Neural cell (in vitro differentiated cells): Measurements from ENCODE around the gene C1orf210.

Source experiments
- EP300 ChIP-seq: fragments of 450-650 bp; conservative IDR thresholded peaks from 2 replicates; pipeline ENCODE4 v1.6.1; 2014; ENCODE audit warnings: antibody characterized with exemption, mild to moderate bottlenecking, moderate library complexity; ENCODE audit not compliant: poor library complexity, severe bottlenecking
- EZH2 ChIP-seq: fragments of 200-600, 300-800 bp; shearing (Covaris generic), sonication (generic); IDR thresholded peaks from 2 replicates; pipeline ENCODE4 v1.6.1; 2014; ENCODE audit warnings: antibody characterized with exemption, low read length, borderline replicate concordance, mild to moderate bottlenecking; ENCODE audit not compliant: insufficient read depth, poor library complexity, severe bottlenecking
- REST ChIP-seq: IDR thresholded peaks from 2 replicates; pipeline ENCODE4 v1.6.1; 2012; ENCODE audit warnings: borderline replicate concordance
- TAF1 ChIP-seq: IDR thresholded peaks from 2 replicates; pipeline ENCODE4 v1.6.1; 2012; ENCODE audit warnings: low read depth
- TF ChIP-seq, protein P1 (sequence below): fragments of 450-650 bp; IDR thresholded peaks from 2 replicates; pipeline ENCODE4 v1.5.1; 2014; ENCODE audit warnings: antibody characterized with exemption, mild to moderate bottlenecking, moderate library complexity; ENCODE audit not compliant: poor library complexity, severe bottlenecking

- TF ChIP-seq, protein P1, sequence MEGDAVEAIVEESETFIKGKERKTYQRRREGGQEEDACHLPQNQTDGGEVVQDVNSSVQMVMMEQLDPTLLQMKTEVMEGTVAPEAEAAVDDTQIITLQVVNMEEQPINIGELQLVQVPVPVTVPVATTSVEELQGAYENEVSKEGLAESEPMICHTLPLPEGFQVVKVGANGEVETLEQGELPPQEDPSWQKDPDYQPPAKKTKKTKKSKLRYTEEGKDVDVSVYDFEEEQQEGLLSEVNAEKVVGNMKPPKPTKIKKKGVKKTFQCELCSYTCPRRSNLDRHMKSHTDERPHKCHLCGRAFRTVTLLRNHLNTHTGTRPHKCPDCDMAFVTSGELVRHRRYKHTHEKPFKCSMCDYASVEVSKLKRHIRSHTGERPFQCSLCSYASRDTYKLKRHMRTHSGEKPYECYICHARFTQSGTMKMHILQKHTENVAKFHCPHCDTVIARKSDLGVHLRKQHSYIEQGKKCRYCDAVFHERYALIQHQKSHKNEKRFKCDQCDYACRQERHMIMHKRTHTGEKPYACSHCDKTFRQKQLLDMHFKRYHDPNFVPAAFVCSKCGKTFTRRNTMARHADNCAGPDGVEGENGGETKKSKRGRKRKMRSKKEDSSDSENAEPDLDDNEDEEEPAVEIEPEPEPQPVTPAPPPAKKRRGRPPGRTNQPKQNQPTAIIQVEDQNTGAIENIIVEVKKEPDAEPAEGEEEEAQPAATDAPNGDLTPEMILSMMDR: no peak
- no peak for TF ChIP-seq TAF1
- TF ChIP-seq EZH2: no peak
- no peak for TF ChIP-seq REST
- TF ChIP-seq EP300: no peak
Measured at GRCh38 chr1:43303471-43304313, 18.3 kb upstream of the C1orf210 start.
